ENCODE data around the gene TMEM218. TPM values are rescaled to one million over a fixed set of nuclear protein-coding genes. Genes with fewer than 3 reads are reported as not detected.

The TMEM218 gene
- total RNA-seq, 2 donors from 2014 or later = 10.9 to 12.8 TPM

DNA sequence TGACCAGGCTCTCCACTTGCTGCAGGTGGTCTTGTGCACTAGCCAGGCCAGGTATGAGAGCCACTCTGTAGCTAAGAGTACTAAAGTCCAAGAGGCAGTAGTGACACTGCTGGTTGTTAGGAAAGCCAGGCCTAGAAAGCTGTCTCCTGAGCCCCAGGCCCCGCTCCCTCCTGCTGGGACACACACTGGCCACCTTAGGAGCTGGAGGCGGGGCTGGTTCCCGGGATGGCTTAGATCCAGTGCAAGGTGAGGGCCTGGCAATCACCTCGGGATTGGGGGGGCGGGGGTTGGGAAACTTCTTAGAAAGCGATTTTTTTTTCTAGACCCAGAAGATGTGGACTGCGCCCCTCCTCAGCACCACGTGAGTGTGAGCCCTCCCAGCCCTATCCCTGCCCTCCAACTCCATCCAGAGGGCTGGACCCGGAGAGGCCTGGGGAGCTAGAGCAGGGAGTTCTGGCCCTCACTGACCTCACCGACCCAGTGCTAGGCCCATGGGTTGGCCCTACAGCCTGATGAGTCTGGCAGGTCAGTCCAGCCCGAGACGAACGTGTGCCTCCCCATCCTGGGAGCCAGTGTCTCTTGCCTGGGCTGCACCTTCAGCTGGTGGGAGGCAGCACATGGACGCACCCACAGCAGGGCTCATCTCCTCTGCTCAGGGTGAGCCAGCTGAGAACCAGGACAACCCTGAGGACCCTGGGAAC, 30.2 kb downstream of the TMEM218 start:
- ATAC-seq (no peak), DNase-seq (no peak)
- intact Hi-C loops (cut with DNase I) = no loop called here

DNA sequence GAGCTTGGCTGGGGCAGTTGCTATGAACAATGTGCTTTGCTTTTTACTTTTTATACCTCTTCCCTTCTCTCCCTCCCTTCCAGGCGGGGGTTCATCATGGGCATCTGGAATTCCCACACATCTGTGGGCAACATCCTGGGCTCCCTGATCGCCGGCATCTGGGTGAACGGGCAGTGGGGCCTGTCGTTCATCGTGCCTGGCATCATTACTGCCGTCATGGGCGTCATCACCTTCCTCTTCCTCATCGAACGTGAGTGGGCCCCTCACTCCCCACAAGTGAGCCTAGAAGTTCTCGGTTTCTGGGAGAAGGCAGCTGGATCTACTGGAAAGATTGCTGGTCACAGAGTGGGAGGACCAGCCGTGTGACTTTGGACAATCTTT, 30.9 kb downstream of the TMEM218 start:
- DNase-seq (no peak), ATAC-seq (no peak)
- intact Hi-C loops (cut with DNase I) = no loop called here

DNA sequence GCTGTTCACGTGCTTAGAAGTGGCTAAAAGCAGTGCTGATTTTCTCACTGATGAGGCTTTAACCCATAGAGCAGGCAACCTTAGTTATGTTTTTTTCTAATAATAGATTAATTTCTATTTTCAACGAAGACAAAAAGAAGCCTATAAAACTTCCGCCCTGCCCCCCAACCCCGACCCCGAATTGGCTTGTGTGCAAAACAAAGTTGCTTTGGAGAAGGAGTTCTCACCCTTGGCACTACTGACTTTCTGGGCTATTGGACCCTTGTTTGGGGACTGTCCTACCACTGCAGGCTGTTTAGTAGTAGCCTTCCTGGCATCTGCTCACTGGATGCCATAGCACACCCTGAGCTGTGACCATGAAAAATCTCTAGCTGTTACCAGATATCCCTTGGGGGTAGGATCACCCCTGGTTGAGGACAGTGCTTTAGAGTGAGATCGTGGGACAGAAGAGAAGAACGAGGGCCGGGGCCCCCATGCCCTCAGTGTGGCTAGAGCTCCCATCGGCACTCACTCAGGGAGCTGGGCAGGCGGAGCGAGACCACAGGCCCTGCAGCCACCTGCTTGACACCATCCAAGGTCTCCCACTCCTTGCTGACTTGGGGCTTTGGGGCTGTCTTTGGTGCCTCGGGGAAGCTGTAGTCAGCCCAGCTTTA, 31.4 kb downstream of the TMEM218 start:
- intact Hi-C loops (cut with DNase I) = no loop called here
- no peak for ATAC-seq
- DNase-seq = no peak

DNA sequence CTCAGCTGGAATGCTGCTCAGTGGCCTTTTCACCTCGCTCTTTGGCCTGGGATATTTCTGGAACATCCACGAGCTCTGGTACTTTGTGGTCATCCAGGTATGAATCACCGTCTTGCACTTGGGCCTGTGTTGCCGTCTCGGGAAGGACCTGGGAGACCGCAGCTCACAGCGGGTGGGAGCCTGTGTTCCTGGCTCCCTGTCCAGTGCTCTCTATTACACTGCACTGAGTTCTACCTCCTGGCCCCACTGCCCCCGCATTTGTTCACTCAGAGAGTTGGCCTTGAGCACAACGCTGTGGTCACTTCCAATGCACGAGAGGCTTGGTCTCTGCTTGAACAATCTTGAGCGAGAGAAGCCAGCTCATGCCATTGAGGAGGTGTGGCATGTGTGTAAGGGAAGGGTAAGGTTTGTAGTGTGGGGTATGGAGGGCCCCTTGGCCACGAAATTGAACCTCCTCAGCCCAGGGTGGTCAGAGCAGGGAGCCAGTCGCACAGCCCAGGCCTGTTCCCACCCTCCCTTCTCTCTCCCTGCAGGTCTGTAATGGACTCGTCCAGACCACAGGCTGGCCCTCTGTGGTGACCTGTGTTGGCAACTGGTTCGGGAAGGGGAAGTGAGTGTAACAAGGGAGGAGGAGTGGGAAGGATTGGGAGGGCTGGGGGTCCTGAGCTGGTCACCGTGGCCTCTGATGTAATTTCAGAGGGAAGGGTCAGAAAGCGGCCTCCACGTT, 32.1 kb downstream of the TMEM218 start:
- intact Hi-C loops (cut with DNase I) = no loop called here
- DNase-seq (no peak), ATAC-seq (peak in 1 of 2 donors; percentile 16)

DNA sequence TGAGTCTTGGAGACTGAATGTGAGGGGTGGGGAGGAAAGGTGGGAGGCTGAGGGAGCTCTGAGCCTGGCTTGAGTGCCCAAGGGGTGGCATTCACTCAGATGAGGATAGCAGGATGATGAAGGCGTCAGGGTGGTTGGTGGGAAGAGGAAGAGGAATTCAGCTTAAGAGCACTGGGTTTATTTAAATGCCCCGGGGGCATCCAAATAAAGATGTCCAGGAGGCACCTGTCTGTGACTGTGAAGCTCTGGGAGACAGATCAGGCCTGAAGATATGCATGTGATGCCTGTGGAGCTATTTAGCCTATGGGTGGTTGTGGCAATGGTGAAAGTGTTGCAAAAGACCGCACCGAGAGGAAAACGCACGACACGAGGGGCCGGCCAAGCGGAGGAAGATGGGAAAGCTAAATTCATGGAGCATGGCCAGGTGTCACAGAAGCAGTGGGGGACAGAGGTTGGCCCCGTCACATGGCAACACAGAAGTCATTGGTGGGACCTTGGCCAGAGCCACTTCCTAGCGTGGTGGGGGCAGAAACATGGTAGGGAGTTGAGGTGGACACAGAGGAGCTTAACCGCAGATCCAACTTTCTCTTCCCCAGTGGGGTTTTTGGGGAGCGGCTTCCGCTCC, 32.8 kb downstream of the TMEM218 start:
- ATAC-seq (no peak), DNase-seq (no peak)
- intact Hi-C loops (cut with DNase I) = no loop called here

DNA sequence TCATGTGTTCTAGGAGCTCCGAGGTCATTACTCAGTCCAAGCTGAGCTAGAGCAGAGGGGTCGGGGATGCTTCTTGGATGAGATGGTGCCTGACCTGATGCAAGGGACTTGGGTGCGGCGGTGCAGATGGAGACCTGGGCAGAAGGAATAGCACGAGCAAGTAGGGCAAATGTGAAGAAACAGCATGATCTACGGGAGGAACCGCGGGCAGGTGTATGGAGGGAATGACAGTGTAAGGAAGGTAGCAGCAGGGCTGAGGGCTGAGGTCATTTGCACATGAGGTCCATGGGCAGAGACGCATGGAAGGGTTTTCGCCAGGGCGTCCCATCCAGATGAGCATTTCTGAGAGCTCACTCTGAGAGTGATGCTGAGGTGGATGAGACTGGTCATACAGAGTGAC, 33.4 kb downstream of the TMEM218 start:
- DNase-seq (no peak), ATAC-seq (no peak)
- intact Hi-C loops (cut with DNase I) = no loop called here

DNA sequence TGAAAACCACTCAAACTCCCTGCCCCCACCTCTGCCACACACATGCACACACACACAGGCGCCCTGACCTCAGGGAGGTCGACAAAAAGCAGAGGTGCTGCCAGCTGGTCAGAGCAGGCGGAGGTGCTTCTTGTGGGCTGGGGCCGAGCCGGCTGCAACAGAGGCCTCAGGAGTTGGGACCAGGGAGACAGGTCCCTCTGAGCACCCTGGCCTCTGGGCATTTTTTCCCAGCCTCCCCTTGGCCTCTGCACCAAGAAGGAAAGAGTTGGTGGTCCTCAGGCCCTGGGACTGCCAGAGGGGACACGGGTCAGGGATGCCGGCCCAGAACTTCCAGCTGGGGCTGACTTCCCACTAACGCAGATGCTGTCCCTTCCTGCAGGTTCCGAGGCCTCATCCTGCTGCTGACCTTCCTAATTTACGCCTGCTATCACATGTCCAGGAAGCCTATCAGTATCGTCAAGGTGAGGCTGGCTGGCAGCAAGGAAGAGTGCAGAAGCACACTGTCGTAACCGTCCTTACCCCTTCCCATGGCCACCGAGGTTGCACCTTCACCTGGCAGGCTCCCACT, 35.0 kb downstream of the TMEM218 start:
- ATAC-seq (no peak), DNase-seq (no peak)
- intact Hi-C loops (cut with DNase I) = no loop called here

DNA sequence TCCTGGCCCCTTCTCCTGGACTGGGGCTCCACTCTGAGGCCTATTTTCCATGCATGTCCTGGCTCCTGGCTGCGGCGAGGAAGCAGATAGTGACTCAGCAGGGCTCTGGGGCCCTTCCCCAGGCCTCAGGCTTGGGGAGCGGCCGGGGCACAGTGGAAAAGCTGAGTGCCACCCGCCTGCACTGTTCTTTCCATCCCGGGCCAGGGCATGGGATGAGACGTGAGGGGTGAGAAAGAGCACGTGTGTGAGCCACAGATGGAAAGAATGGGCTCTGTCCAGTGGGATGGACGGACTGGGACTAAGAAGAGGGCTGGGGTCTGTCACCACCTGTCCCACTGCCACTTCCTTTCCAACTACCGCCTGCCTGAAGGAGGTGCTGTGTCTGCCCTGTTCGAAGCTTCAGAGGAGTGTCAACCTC, 35.5 kb downstream of the TMEM218 start:
- DNase-seq (no peak), ATAC-seq (no peak)
- intact Hi-C loops (cut with DNase I) = no loop called here

DNA sequence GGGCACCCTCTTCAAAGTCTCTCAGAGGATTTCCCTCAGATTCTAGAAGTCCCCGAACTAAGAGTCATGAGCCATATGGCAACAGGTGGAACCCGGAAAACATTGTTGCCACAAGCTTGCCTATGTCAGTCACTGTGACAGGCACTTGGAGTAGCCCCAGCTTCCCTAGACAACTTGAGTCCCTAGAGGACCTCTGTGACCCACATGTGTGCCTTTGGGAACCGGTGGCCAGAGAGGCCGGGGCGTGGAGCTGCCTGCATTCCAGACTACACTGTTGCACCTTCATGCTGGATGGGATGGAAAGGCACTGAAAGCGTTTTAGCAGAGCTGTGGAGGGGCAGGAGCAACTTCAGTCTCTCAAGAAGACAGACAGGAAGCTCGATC, 36.2 kb downstream of the TMEM218 start:
- ATAC-seq (no peak), DNase-seq (no peak)
- intact Hi-C loops (cut with DNase I) = no loop called here

DNA sequence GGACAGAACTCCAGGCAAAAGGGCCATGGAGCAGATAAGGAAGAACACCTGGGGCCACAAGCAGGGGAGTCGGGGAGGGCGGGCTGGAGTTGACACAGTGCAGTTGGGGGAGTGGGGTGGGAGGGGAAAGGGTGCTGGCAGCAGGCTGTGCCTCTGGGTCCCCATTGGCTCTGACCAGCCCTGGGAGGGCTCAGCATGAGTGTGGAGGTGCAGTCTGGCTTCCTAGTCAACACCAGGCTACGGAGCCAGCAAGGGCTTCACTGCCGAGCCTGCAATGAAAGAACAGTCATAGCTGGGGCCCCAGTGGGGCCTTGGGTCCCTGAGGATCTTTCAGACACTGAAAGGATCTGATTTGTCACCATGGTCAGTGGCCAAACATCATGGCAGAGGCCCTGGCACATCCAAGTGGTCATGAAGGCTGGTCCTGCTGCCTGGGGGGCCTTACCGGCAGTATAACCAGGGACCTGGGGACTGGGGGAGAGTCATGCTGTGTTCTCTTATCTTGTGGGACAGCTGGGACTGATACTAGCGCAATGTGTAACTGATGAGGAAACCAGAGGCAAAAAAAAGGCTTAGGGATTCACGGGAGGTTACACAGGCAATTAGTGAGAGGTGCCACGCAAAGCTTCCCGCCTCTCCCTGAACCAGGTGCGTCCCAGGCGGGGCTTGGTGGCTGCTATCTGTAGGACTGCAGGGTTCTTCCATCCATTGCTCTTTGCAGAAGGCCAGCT, 36.8 kb downstream of the TMEM218 start:
- ATAC-seq = no peak
- intact Hi-C loops (cut with DNase I) = no loop called here
- no peak for DNase-seq

DNA sequence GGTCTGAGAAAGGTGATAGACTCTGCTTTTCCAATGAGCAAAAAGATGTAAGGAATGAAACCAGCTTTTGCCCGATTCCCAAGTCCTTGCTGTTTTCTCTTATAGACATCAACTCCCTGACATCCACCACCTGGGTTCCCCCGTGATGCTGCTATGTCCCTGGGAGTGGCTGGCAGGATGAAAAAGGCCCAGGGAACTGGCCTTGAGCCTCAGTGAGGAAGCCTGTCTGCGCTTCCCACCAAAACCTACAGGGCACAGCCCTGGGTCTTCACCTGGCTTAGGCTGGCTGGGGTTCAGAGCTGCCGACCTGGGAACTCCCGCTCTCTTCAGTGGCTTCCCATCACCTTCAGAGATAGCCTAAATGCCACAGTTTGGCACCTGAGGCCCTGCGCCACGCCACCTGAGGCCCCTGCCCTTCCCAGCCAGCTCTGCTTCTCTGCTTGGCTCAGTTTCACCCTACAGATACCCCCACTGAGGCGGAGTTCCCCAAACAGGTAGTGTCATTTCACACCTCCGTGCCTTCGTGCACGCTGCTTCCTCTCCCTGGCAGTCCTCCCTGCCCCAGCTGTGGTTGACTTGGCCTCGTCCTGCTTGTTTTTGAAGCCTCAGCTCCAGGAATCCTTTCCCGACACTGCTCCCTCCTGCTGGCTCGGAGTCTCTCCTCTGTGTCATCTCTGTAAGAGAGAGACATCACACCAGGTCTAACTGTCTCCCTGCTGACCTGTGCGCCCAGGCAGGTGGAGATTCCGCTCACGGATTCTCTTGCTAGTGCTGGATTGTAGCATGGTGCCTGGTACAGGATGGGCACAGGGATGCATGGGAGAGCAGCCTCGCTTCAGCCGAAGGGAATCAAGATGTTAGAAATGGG, 37.6 kb downstream of the TMEM218 start:
- DNase-seq = no peak
- intact Hi-C loops (cut with DNase I) = no loop called here
- ATAC-seq = no peak

DNA sequence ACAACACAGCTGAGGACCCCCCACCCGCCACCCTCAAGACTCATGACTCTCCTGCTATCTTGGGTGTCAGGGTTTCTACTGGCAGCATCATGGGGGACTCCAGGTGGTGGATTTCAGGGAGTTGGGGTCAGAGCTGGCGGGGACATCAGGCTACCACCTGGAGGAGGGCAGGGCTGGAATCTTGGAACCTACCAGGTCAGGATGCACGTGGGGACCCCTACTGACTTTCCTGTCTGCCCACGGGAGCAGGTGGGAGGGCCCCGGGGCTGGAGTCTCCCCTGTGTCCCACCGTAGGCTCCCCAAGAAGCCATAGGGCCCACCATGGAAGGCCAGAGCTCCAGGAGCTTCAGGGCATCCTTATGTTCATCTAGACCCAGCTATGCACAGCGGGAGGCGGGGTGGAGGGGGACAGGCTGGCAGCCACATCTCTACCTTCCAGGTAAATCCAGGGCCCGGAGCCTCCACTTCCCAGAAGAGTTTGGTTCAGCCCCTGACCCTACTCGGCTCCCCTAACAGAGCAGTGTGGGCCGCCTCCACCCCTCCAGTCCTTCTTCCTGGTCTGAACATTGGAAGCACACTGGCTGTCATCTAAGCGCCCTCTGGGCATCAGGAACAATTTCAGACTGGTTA, 38.4 kb downstream of the TMEM218 start:
- DNase-seq = no peak
- intact Hi-C loops (cut with DNase I) = no loop called here
- no peak for ATAC-seq

DNA sequence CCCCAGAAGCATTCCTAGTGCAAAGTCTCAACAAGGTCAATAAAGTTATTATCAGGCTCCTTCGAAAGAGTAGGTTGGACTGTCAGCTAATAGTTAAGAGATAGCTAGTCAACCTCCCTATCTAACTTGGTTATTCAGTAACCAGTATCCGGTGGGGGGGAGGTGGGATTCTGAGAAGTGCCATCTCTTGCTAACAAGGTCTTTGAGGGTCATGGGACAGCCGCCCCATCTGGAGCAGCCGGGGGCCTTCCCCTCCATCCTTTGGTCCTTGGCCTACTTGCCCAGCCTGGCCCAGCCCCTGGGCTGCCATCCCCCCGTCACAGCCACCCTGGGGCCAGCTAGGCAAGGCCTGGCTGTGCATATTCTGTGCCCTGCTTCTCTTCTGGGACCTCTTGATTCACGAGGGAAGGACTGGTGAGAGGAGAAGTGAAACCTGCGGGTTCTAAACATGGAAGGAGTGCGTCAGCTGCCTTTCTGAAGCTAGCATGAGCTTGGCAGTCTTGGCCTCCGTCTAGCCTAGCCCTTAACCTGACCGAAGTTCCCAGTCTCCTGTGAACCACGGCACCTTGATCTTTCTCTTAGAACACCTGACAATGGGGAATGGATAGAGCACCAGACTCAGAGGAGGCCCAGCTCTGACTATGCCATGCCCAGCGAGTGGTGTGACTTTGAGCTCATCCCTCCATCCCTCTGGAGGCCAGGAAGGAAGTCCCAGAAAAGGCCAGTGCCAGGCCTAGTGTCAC, 39.0 kb downstream of the TMEM218 start:
- ATAC-seq = peak; percentile 27 to 51
- no peak for DNase-seq
- intact Hi-C loops (cut with DNase I) = no loop called here

DNA sequence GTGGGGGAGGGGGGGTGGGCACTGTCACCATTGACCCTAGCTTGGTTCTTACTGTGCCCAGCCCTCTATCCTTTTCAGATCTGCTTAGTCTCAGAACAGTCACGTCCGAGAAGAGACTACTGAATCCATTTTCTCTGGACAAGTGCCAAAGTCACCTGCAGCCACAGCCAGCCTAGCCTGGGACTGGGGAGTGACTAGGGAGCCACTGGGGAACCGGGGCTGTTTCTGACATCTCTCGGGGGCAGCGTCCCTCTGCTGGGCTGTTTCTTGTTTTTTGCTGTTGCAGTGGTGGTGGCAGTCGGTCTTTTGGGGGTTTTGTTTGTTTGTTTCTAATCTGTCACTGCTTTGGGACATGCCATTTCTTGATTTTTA, 39.6 kb downstream of the TMEM218 start:
- intact Hi-C loops (cut with DNase I) = no loop called here
- no peak for DNase-seq
- no peak for ATAC-seq

DNA sequence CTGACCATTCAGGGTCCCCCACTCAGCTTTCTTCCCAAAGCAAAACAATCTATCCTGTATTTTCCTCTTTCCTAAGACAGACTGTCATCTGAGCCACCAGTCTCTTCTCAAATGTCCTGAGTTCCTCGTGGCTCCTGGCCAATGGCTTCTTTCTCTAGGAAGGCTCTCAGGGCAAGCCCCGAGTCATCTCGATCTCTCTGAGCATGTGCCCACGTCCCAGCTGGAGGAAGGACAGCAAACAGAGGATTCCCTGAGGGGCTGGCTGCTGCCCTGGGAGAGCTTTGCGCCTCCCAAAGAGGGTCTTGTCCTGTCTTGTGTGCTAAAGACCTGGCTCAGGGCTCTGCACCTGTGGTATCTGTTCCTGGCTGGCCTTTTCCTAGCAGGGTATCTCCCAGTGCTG, 40.0 kb downstream of the TMEM218 start:
- DNase-seq = no peak
- intact Hi-C loops (cut with DNase I) = no loop called here
- ATAC-seq = peak in 1 of 2 donors; percentile 8

DNA sequence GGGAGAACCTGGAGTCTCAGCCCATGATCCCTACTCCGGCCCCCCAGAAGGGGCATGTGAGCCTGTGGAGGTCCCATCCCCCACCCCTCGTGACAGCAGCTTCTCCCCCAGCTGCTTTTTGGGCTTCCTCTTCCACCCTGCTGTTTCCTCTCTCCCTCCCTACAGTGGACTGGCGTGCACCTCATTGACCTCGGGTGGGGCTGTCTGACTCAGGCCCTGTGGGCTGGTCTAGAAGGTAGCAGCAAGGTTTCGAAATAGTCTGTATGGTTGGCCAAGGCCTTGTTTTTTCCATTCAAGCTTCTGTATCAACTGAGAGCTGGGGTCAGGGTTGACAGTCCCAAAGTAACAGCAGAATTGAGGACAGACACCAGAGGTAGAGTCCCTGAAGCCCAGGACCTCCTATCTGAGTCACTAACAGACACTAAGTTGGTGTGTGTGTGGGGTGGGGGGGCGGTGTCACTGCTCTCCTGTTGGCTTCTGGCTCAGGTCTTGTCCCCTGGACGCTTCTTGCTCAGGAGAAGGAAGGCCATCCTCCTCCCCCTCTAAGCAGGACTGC, 40.6 kb downstream of the TMEM218 start:
- DNase-seq (peak; percentile 78), ATAC-seq (peak; percentile 73 to 96)
- intact Hi-C loops (cut with DNase I) = no loop called here

DNA sequence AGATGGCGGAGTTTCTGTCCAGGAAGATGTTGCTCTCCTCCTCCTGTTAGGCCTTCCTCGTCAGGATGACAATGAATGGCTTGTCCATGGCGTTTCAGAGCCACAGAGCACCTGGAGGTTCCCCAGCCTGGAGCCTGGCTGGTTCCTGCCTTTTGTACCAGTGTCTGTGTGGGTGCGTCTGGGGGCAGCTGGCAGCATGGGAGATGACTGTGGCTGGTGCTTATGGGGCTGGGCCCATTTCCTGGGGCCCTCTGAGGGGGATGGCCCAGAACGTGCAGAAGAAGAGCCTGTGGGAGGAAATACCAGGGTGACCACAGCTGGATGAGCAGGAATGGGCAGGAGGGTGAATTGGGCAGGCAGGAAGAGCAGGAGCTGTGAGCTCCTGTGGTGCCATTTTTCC, 41.6 kb downstream of the TMEM218 start:
- intact Hi-C loops (cut with DNase I) = no loop called here
- ATAC-seq (no peak), DNase-seq (no peak)

All from left cardiac atrium (tissue), 4 donors.